NOMO-1 treated with dmso at 0.1 percent for 144 hours (cell line): ENCODE data around the gene NECTIN1.

Experiments used
- DNase-seq: peaks from one replicate; lab custom pipeline; 2025; ENCODE audit not compliant: unreplicated experiment; lab: John Stamatoyannopoulos, UW

NECTIN1 gene

GRCh38 chr11:119696378-119697222 lies 32.4 kb downstream of the NECTIN1 start:
- DNase-seq = no peak

GRCh38 chr11:119694334-119694733 lies 34.7 kb downstream of the NECTIN1 start:
- DNase-seq = peak; percentile 20

GRCh38 chr11:119693253-119693815 lies 35.7 kb downstream of the NECTIN1 start:
- DNase-seq = no peak

- no peak for DNase-seq
These were observed 36.5 kb downstream of the NECTIN1 start for GRCh38 chr11:119692540-119692820.

GRCh38 chr11:119691701-119692539 lies 37.1 kb downstream of the NECTIN1 start:
- no peak for DNase-seq

- peak; percentile 30 for DNase-seq
These were observed 37.9 kb downstream of the NECTIN1 start for GRCh38 chr11:119691020-119691666.

GRCh38 chr11:119689302-119689701 lies 39.7 kb downstream of the NECTIN1 start:
- DNase-seq = no peak

GRCh38 chr11:119688356-119688755 lies 40.6 kb downstream of the NECTIN1 start:
- DNase-seq = no peak

GRCh38 chr11:119687373-119688046 lies 41.5 kb downstream of the NECTIN1 start:
- DNase-seq = no peak

- DNase-seq = no peak
These were observed 42.7 kb downstream of the NECTIN1 start for GRCh38 chr11:119686177-119686882.

- no peak for DNase-seq
These were observed 43.8 kb downstream of the NECTIN1 start for GRCh38 chr11:119685111-119685746.

GRCh38 chr11:119684361-119685110 lies 44.5 kb downstream of the NECTIN1 start:
- no peak for DNase-seq

GRCh38 chr11:119683783-119684182 lies 45.2 kb downstream of the NECTIN1 start:
- no peak for DNase-seq

GRCh38 chr11:119681361-119681910 lies 47.6 kb downstream of the NECTIN1 start:
- no peak for DNase-seq

- no peak for DNase-seq
These were observed 48.2 kb downstream of the NECTIN1 start for GRCh38 chr11:119680541-119681360.

GRCh38 chr11:119679346-119679745 lies 49.7 kb downstream of the NECTIN1 start:
- DNase-seq = no peak

- no peak for DNase-seq
These were observed 50.6 kb downstream of the NECTIN1 start for GRCh38 chr11:119678351-119678750.

GRCh38 chr11:119677840-119678239 lies 51.2 kb downstream of the NECTIN1 start:
- DNase-seq = no peak
